GM21390 (cell line): ENCODE data around the gene ATP2A3.
"Not testable (repeated sequence)": the region's sequence is repeated elsewhere in the genome, so short reads cannot be mapped to it uniquely, and the experiment has no call there.

Experiments
- ATAC-seq: cut with Tn5 transposase; IDR thresholded peaks from one replicate; pipeline ENCODE4 v1.9.1; 2021; ENCODE audit not compliant: unreplicated experiment

Gene ATP2A3

DNA sequence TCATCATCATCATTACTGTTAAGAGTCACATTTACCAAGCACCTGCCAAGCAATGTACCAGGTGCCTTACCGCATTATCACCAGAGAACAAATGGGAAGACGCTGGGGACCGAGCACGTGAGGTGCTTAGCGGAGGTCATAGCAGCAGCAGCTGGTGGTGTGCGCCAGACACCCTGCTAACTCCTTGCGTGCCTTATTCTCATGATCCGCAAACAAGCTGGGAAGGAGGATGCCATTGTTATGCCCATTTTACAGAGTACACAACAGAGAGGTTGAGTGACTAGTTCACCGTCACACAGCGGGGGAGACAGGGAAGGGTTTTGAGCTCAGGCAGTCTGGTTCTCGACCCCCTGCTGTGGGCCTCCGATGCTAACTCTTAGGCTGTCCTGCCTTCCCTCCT is 7.3 kb downstream of the ATP2A3 start:
- no peak for ATAC-seq

DNA sequence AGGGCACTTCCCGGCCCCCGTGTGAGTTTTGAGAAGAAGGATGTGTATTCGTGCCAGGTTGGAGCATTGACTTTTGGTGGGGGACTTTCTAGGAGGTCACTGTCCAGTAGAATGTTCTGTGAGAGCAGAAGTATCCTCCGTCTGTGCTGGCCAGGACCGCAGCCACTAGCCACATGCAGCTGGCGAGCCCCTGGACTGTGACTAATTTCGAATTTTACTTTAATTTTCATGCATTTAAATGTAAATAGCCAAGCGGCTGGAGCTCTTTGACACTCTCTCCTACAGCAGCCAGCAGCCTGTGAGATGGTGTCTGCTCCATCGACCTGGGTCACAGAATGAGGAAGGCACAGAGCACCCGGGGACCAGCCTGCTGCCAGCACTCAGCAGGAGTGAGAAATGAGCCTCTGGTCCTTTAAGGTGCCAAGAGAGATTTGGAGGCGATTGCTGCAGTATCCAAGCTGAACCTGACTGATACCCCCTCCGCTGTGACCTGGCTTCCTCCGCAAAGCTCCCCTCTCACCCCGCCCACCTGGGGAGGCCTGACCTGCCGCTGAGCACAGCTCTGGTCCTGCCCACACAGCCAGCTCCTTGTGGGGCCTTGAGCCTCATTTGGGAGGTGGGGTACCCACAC is 7.8 kb downstream of the ATP2A3 start:
- ATAC-seq = no peak

DNA sequence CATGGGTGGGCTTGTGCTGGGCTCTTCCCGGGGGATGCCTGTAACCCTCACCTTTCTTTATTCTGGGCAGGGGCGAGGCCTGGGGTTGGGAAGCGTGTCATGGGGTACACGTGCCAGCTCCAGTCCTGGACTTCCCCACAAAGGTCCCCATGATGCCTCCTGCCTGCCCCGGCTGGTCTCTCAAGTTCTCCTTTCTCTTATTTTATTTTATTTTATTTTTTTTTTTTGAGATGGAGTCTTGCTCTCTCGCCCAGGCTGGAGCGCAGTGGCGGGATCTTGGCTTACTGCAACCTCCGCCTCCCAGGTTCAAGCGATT is 8.6 kb downstream of the ATP2A3 start:
- no peak for ATAC-seq

DNA sequence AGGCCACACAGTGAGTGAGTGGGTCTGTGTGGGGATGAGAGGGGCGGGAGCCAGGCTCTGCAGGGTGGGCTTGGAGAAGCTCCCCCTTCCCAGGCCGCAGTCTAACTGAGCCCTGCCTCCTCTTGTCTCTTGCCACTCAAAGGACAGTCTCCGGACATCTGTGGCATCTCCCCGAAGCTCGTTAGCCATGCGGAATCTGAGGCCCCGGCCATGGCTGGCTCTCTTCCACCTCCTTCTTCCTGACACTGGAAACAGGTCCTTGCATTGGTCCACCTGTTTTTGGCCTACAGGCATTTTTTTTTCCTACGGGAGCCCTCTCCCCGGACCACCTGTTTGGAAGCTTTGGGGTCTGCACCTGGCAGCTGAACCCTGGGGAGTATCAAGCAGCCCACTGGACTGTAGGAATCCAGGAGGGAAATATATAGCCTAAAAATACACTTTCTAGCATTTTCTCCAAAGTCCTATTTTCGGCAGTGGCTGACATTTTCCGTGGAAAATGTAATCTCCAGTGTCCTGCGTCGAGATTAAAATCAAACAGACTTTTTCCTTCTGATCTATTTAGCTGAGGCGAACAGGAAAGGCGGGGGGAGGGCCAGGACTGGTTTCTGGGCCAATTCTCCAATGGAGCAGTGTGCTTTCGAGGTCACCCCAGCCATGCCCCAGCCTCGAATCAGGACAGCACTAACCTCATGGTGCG is 9.1 kb downstream of the ATP2A3 start:
- ATAC-seq = no peak

DNA sequence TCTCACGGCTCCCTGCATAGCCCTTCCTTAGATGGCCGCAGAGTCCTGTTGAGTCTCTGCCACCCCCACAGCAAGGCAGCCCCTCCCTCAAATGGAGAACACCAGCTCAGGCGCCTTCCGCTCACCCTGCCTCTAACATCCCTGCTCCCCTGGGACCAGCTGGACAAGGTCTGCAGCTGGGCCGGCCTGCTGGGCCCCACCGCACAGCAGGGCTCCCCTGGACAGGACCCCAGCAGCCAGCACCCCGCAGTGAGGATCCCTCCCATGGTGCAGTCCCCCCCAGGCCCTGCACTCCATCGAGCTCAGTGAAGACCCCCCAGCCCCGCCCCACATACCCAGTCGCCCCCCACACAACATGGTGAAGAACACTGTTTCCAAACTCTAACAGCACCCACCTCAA is 10.2 kb downstream of the ATP2A3 start:
- ATAC-seq = no peak

DNA sequence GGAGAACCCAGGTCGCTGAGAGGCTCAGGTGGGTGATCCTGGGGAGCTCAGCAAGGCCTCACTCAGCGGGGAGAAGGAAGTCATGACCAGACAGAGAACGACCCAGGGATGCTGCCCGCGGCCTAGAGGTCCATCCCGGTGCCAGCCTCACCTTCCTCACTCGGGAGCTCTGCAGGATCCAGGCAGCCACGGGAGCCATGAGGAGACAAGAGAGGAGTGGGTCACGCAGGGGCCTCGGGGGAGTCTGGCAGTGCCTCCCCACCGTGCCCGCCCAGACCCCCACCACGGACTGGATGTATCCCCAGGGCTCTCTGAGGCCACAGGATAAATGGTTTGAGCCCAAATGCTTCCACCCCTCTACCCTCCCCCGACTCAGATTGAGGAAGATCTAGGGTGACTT is 10.7 kb downstream of the ATP2A3 start:
- no peak for ATAC-seq

DNA sequence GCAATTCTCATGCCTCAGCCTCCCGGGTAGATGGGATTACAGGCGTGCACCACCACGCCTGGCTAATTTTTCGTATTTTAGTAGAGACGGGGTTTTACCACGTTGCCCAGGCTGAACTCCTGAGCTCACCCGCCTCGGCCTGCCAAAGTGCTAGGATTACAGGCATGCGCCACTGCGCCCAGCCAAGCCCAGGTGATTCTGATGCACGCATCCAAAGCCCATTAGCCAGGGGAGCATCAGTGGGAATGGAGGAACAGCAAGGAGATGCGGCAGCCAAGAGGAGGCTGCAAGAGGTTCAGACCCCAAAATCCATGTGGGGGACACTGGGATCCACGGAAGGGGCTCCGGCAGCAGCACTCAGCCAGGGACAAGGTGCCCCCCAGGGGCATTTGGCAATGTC is 12.1 kb downstream of the ATP2A3 start:
- no peak for ATAC-seq

DNA sequence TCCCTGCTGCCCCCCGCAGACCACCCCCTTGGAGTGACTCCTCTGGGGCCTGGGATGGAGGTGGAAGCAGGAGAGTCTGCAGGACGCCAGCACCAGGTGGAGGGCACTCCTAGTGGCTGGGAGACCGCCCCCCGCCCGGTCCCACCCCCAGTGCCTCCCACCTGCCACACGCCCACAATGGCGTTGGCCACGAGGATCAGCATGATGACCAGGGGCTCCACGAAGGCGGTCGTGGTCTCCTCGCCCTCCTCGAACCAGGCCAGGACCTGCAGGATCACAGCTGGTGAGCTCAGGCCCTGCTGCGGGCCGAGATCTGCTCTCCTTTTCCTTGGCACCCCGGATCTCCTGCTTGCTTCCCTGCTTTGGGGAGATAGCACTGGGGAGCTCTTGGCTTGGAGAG is 12.8 kb downstream of the ATP2A3 start:
- no peak for ATAC-seq

DNA sequence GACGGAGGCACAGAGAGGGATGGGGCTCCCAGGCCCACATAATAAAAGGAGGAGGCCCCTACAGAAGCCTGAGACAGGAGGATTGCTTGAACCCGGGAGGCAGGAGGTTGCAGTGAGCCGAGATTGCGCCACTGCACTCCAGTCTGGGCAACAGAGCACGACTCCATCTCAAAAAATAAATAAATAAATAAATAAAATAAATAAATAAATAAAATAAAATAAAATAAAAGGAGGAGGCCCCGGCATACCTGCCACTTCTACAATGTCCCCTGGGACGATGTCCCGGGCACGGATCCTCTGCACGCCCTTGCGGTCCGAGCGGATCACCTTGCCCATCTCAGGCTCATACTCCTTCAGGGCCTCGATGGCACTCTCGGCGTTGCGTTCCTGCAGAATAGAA is 13.2 kb downstream of the ATP2A3 start:
- ATAC-seq = no peak

DNA sequence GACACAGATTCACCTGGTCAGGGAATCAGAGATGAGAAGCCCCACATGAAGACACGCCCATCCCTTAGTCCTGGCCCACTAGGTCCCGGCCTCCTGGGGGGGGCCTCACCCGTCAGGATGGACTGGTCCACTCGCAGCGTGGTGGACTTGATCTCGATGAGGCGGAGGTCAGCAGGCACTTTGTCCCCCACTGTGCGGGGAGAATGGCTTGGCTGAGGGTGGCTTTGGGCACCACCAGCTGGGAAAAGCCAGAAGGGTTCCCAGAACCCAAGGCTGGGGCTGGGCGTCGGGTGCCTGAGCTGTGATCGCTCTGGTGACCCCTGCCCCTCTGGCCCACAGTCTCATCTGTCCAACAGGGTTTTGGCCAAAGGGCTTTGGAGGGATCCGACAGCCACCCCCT is 13.7 kb downstream of the ATP2A3 start:
- ATAC-seq = no peak

DNA sequence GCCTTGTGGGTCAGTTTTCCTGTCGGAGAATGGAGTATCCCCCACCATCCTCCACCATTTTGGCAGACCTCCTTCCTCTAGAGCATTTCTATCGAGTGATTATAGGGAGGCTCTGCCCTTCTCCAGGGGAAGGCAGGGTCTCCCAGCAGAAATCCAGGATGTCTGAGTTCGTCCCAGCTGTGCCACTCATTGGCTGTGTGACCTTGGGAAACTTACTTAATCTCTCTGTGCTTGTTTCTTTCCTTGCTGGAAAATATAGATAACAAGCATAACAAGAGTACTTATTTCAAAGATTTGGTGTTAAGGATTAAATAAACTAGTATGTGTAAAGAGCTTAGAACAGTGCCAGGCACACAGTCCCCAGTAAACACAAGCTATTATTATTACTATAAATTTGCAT is 14.8 kb downstream of the ATP2A3 start:
- ATAC-seq = no peak

DNA sequence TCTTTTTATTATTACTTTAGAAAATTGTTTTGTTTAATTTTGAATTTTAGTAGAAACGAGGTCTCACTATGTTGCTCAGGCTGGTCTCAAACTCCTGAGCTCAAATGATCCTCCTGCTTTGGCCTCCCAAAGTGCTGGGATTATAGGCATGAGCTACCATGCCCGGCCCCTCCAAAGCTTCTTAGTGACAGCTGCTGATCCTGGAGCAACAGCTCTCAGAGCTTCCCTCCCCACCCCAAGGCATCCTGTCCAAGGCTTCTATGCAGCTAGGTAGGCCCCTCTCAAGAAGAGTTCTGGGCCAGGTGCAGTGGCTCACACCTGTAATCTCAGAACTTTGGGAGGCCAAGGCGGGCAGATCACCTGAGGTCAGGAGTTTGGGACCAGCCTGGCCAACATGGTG is 15.7 kb downstream of the ATP2A3 start:
- not testable (repeated sequence) for ATAC-seq

DNA sequence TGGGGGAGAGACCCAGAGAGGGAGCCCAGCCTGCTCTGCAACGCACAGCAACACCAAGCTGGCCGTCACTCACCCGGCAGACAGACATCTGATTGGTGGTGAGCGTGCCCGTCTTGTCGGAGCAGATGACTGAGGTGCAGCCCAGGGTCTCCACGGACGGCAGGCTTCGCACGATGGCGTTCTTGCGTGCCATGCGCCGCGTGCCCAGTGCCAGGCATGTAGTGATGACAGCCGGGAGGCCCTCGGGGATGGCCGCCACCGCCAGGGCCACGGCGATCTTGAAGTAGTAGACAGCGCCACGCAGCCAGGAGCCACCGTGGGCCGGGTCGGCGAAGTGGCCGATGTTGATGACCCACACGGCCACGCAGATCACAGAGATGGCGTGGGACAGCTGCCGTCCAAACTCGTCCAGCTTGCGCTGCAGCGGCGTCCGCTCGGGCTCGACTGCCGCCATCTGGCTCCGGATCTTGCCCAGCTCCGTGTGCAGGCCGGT is 16.9 kb downstream of the ATP2A3 start:
- no peak for ATAC-seq

DNA sequence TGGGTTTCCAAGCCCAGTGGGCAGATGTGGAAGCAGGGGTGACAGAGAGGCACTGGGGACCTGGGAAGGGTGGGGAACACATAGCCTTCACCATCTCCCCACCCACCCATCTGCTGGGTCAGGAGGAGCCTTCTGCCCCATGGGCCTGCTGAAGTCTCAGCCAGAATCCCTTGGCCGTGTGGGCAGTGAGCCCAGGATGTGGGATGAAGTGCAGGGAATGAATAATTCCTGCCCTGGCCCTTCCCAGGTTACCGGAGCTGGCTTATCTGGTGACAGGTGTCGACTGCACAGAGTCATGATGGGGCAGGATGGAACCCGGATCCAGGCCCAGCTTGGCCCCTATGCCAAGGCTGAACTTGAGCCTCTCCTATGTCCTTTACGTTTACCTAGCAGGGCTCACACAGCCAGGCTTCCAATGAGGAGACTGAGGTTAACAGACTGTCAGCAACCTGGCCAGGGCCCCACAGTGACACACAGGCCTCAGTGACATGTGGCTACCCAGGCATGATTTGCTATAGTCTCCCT is 17.5 kb downstream of the ATP2A3 start:
- ATAC-seq = no peak

DNA sequence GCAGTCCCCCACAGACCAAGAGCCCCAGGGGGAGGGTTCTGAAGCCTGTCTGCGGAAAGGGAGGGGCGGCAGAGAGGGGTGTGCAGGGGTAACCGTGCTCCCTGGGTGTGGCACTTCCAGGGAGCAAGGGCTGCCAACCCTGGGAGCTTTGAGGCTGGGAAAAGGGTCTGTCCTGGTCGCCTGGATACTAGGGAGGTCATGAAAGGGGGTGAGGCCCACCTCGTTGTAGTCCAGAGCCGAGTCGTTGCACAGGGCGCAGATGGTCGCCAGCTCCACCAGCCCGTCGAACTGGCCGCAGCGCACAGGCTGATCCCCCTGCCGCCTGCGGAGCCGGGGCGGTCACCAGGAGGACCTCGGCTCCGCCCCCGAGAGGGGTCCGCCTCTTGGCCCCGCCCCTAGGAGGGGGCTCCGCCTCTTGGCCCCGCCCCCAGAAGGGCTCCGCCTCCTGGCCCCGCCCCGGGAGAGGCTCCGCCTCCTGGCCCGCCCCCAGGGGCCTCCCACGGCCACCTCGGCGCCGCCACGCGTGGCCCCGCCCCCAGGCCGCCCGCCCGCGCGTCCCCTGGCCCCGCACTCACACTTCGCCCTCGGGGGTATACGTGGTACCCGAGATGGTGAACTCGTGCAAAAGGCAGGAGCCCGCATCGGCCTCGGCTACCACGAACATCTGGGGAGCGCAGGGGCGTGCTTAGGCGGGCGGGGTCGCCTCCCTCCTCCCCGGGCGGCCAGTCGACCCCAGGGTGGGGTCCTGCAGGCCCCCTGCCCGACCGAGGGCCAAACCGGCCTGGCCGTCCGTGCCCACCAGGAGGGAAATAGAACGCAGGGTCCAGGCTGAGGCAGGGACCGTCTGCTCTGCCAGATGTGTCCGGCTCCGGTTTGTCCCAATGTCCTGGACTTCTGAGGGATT is 19.5 kb downstream of the ATP2A3 start:
- ATAC-seq = no peak

DNA sequence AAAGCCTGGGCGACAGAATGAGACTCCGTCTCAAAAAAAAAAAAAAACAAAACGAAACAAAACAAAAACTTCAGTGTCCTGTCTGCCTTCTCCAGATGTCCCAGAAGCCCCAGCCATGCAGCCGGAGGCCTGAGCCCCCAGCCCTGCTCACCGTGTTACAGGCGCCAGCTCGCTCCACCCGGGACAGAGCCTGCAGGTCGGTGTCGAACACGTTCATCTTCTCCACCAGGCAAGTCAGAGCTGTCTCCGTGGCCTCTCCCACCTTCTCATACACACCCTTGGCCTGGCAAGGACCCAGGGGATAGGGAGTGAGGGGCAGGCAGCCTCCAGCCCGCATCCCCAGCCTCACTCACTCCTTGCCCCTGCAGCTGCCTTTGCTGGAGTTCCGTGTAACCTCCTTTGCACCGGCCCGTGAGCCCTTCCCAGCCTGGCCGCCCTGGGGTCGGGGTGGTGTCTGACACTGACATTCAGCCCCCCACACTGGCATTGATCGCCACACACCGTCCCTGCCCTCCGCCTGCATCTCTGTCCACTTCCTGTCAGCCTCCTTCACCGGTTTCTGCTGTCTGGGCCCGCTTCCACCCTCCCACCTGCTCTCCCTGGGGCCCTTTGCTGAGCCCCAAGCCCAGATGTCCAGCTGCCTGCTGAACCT is 20.9 kb downstream of the ATP2A3 start:
- ATAC-seq = no peak

DNA sequence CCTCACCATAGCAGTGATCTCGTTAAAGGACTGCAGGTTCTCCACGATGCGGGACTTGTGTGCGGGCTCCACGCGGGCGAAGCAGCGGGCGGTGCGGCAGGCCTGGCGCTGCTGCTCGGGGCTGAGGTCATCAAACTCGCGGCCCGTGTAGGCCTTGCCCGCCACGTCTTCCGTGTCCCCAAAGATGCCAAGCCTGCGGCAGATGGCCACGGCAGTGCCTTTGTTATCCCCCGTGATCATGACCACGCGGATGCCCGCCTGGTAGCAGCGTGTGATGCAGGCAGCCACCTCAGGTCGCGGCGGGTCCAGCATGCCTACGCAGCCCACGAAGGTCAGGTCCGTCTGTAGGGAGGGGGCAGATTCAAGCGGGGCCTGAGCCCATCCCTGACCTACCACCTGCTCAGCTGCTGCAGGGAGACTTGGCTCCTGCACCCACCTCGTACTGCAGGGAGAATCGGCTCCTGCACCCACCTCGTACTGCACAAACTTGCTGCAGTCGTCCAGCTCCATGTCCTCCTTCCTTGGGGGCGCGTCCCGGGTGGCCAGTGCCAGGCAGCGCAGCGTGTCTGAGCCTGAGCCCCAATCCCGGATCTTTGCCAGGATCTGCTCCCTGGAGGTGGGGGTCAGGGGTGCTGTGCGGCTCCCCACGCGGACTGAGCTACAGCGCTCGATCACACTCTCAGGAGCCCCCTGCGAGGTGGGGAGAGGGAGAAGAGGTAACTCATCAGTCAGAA is 23.1 kb downstream of the ATP2A3 start:
- no peak for ATAC-seq

DNA sequence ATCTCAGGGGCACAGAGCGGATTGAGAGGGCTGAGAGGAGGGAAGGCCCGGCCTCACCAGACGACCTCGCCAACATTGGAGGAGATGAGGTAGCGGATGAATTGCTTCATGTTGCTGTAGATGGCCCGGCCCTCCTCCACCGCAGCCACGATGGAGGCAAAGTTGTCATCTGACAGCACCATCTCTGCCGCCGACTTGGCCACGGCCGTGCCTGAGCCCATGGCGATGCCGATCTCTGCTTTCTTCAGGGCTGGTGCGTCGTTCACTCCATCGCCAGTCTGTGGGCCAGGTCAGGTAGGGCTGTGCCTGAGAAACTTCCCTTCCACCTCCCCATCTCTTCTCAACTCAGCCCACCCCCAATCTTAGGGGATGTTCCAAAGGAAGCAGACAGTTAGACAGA is 26.9 kb downstream of the ATP2A3 start:
- ATAC-seq = no peak

DNA sequence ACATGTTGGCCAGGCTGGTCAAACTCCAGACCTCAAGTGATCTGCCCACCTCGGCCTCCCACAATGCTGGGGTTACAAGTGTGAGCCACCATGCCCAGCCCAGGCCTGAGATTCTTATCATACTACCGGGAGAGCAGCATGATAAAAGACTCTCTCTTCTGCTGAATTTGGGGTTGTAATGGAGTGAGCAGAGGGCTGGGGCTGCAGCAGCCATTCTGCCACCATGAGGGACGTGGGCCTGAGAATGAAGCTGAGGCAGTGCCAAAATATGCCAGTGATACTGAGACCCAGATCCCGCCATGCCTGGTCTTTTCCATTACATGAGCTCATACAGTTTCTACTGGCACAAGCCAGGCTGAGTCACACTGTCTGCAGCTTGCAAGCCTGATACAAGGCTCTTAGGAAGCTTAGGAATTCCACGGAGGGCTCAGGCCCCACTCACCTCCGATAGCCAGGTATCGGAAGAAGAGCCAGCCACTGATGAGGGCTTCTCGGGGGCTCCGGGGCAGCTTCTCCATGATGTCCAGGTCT is 28.3 kb downstream of the ATP2A3 start:
- no peak for ATAC-seq

DNA sequence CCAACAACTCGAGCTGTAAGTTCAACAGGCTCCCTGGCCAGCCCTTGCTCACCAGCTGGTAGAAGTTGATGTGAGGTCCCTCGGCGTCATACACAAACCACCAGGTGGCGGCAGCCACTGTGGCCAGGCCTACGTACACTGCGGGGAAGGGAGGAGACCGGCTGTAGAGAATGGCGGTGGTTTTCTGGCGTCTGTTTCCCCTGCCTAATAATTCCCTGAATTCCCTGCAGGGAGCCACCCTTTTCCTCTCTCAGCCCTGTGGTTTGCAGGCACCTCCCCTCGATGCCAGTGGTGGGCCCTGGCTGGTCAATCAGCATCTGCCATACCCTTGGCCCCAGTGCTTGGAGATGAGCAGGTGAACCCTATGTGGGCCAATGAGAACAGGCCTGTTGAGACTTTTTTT is 29.1 kb downstream of the ATP2A3 start:
- no peak for ATAC-seq
